SU-DHL-6 (cell line): ENCODE data around the gene ORC3.

ENCODE experiments used
- H2AFZ ChIP-seq: fragments of 200-600 bp; sonication (generic); 2 replicates; pipeline ENCODE4 v1.6.1; 2014; ENCODE audit warnings: low read depth, mild to moderate bottlenecking, moderate library complexity, mixed read lengths, antibody characterized with exemption, low read length; ENCODE audit not compliant: severe bottlenecking
- H3F3A ChIP-seq: fragments of 200-600 bp; shearing (Covaris generic); 2 replicates; pipeline ENCODE4 v1.6.0; 2016; ENCODE audit warnings: antibody characterized with exemption, mild to moderate bottlenecking; ENCODE audit not compliant: insufficient read depth
- H3K27ac ChIP-seq: fragments of 200-600 bp; sonication (generic); 2 replicates; pipeline ENCODE4 v1.5.1; 2016; ENCODE audit warnings: low read depth, mild to moderate bottlenecking, low read length, moderate library complexity, mixed read lengths
- H3K27me3 ChIP-seq: fragments of 200-600 bp; sonication (generic), shearing (Covaris generic); 2 replicates; pipeline ENCODE4 v1.6.0; 2014; ENCODE audit warnings: mild to moderate bottlenecking, low read length
- H3K36me3 ChIP-seq: fragments of 200-600 bp; sonication (generic); 2 replicates; pipeline ENCODE4 v1.6.1; 2014; ENCODE audit warnings: mild to moderate bottlenecking, low read length, mixed read lengths
- H3K4me2 ChIP-seq: fragments of 300-600, 200-600 bp; shearing (Covaris generic), sonication (generic); 2 replicates; pipeline ENCODE4 v1.6.0; 2014; ENCODE audit warnings: low read length, low read depth, mild to moderate bottlenecking; ENCODE audit not compliant: poor library complexity, severe bottlenecking
- H3K4me3 ChIP-seq: fragments of 200-600 bp; sonication (generic); 2 replicates; pipeline ENCODE4 v1.5.1; 2014; ENCODE audit warnings: antibody characterized with exemption, low read length, mild to moderate bottlenecking, mixed read lengths; ENCODE audit not compliant: insufficient read depth, poor library complexity, severe bottlenecking
- H3K79me2 ChIP-seq: fragments of 200-600 bp; sonication (generic); 2 replicates; pipeline ENCODE4 v1.6.1; 2014; ENCODE audit warnings: mild to moderate bottlenecking, low read length, moderate library complexity; ENCODE audit not compliant: insufficient read depth
- H3K9ac ChIP-seq: fragments of 200-600 bp; sonication (generic); 2 replicates; pipeline ENCODE4 v1.7.0; 2014; ENCODE audit warnings: mild to moderate bottlenecking, low read length
- H3K9me2 ChIP-seq: fragments of 200-600 bp; sonication (generic); replicated peaks from 2 replicates; pipeline ENCODE4 v1.6.1; 2014; ENCODE audit warnings: low read length; ENCODE audit not compliant: insufficient read depth
- H3K9me3 ChIP-seq: fragments of 200-600 bp; sonication (generic); 2 replicates; pipeline ENCODE4 v1.6.1; 2014; ENCODE audit warnings: low read length, mixed read lengths; ENCODE audit not compliant: insufficient read depth
- H4K20me1 ChIP-seq: fragments of 200-600 bp; sonication (generic); 2 replicates; pipeline ENCODE4 v1.6.1; 2014; ENCODE audit warnings: low read depth, mild to moderate bottlenecking, antibody characterized with exemption, low read length, moderate library complexity, mixed read lengths
- CTCF ChIP-seq: fragments of 200-600 bp; sonication (generic); IDR thresholded peaks from one replicate; pipeline ENCODE4 v1.5.1; 2017; ENCODE audit warnings: antibody characterized with exemption, mild to moderate bottlenecking, low read length, moderate library complexity; ENCODE audit not compliant: insufficient read depth, poor library complexity, severe bottlenecking
- EZH2phosphoT487 ChIP-seq: fragments of 200-600 bp; sonication (generic), shearing (Covaris generic); conservative IDR thresholded peaks from 2 replicates; pipeline ENCODE4 v1.6.1; 2018; ENCODE audit warnings: mild to moderate bottlenecking, antibody characterized with exemption, low read length, moderate library complexity, mixed read lengths

Gene ORC3

GRCh38 chr6:87668013-87668412, 78.1 kb downstream of the ORC3 start:
- H3F3A ChIP-seq = peaks cover 67% of the 10 kb centered on the region
- H3K4me3 ChIP-seq = no peak overlapping the region
- no peak overlapping the region for H3K27ac ChIP-seq
- no peak for TF ChIP-seq CTCF
- no peak for TF ChIP-seq EZH2phosphoT487
- H4K20me1 ChIP-seq = no peaks in the 10 kb centered on the region
- H3K9me2 ChIP-seq = no peaks in the 10 kb centered on the region
- peaks cover 21% of the 10 kb centered on the region for H3K36me3 ChIP-seq
- no peak overlapping the region for H3K4me2 ChIP-seq
- H3K9me3 ChIP-seq = no peaks in the 10 kb centered on the region
- H3K79me2 ChIP-seq = no peaks in the 10 kb centered on the region
- no peak overlapping the region for H3K9ac ChIP-seq
- no peaks in the 10 kb centered on the region for H3K27me3 ChIP-seq
- no peak overlapping the region for H2AFZ ChIP-seq

GRCh38 chr6:87669051-87669450, 79.1 kb downstream of the ORC3 start:
- H3K27ac ChIP-seq = peak overlapping the region; percentile 57
- TF ChIP-seq CTCF (no peak), EZH2phosphoT487 (no peak)
- no peak overlapping the region for H2AFZ ChIP-seq
- no peaks in the 10 kb centered on the region for H3K79me2 ChIP-seq
- H3F3A ChIP-seq = peaks cover 61% of the 10 kb centered on the region
- H3K9ac ChIP-seq = no peak overlapping the region
- H3K27me3 ChIP-seq = no peaks in the 10 kb centered on the region
- H3K9me3 ChIP-seq = no peaks in the 10 kb centered on the region
- peaks cover 19% of the 10 kb centered on the region for H3K36me3 ChIP-seq
- no peaks in the 10 kb centered on the region for H4K20me1 ChIP-seq
- peak overlapping the region; percentile 25 for H3K4me2 ChIP-seq
- no peaks in the 10 kb centered on the region for H3K9me2 ChIP-seq
- H3K4me3 ChIP-seq = no peak overlapping the region

GRCh38 chr6:87670707-87671106, 80.8 kb downstream of the ORC3 start:
- Histone ChIP-seq H3K79me2 (peaks cover 6% of the 10 kb centered on the region; the same call in 1 of the 2 replicates), H3K36me3 (peaks cover 22% of the 10 kb centered on the region), H3K9me3 (no peaks in the 10 kb centered on the region), H3F3A (peaks cover 59% of the 10 kb centered on the region), H3K9ac (no peak overlapping the region), H3K4me2 (no peak overlapping the region), H2AFZ (no peak overlapping the region), H3K9me2 (no peaks in the 10 kb centered on the region), H4K20me1 (no peaks in the 10 kb centered on the region; the same call in 1 of the 2 replicates), H3K27ac (peak overlapping the region; percentile 6; the same call in 1 of the 2 replicates), H3K27me3 (no peaks in the 10 kb centered on the region), H3K4me3 (no peak overlapping the region)
- TF ChIP-seq CTCF (no peak), EZH2phosphoT487 (no peak)
